NB4 (cell line): ENCODE results near the gene ENOX1.
"Not testable (repeated sequence)": the region's sequence is repeated elsewhere in the genome, so short reads cannot be mapped to it uniquely, and the experiment has no call there.

Experiments
- DNase-seq: peaks from one replicate; pipeline ENCODE4 v3.0.0; 2010; ENCODE audit warnings: low read depth
- H3K4me3 ChIP-seq: one replicate; pipeline ENCODE4 v1.5.1; 2011; ENCODE audit warnings: mild to moderate bottlenecking, low read depth, low read length, moderate library complexity
- CTCF ChIP-seq: IDR thresholded peaks from one replicate; pipeline ENCODE4 v1.5.1; 2012; ENCODE audit warnings: low read depth, low read length
- MAX ChIP-seq: IDR thresholded peaks from 2 replicates; pipeline ENCODE4 v1.6.1; 2011; ENCODE audit warnings: low read depth, low read length
- MYC ChIP-seq: IDR thresholded peaks from 2 replicates; pipeline ENCODE4 v1.6.1; 2011; ENCODE audit warnings: low read depth, low read length
- POLR2A ChIP-seq: IDR thresholded peaks from 2 replicates; pipeline ENCODE4 v1.6.1; 2011; ENCODE audit warnings: mild to moderate bottlenecking; ENCODE audit not compliant: insufficient read length; ENCODE audit errors: extremely low read depth

ENOX1 gene

DNA sequence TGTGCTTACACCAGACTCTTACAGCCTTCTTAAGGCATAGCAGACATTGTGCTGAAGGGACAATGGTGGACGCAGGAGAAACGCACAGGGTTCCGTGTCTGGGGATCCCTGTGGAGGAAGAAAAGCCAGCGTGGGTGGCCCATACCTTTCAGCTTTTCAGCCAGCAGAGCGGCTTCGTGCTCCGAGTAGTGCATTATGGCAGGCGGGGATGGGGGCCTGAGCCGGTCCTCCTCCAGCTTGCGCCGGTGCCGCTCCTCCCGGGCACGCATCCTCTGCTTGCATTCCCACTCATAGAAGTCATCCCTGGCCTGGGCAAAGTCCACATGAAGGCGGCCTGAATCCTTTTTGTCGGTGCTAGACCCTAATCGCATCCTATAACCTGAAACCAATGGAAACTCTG lies 431.0 kb downstream of the ENOX1 start:
- no peak overlapping the region for H3K4me3 ChIP-seq
- TF ChIP-seq CTCF (no peak), MAX (no peak), POLR2A (no peak)
- no peak for DNase-seq

GRCh38 chr13:43354153-43354945 lies 432.4 kb downstream of the ENOX1 start:
- no peak for DNase-seq
- TF ChIP-seq MAX (no peak), CTCF (no peak), POLR2A (no peak), MYC (no peak)

DNA sequence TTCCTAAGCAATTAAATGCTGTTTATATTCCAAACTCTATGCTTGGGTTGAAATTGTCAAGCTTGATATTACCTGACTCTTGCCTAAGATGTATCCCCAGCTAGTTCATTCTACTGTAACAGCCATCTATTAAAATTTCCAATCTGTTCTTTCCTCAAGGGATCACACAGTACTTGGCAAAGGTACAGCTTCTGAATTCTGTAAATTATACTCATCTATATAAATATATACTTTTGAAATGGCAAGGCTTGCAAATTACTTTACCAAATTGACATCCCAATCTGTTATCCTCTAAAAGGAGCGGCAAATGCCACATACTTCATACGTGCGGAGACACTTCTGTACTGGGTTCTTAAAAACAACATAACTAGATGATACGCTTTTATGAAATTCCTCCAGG lies 433.1 kb downstream of the ENOX1 start:
- no peak for DNase-seq
- no peak for TF ChIP-seq POLR2A
- no peak for TF ChIP-seq MAX
- TF ChIP-seq MYC = no peak
- TF ChIP-seq CTCF = no peak

More at GRCh38 chr13:43354153-43354945, 432.4 kb downstream of the ENOX1 start:
- no peak overlapping the region for H3K4me3 ChIP-seq

GRCh38 chr13:43351612-43352011 lies 435.2 kb downstream of the ENOX1 start:
- H3K4me3 ChIP-seq, DNase-seq: not testable (repeated sequence)

More for the DNA sequence above, 433.1 kb downstream of the ENOX1 start:
- no peak overlapping the region for H3K4me3 ChIP-seq

GRCh38 chr13:43348397-43348796 lies 438.4 kb downstream of the ENOX1 start:
- H3K4me3 ChIP-seq = no peak overlapping the region
- no peak for TF ChIP-seq CTCF
- TF ChIP-seq POLR2A = no peak
- no peak for TF ChIP-seq MAX
- TF ChIP-seq MYC = no peak
- no peak for DNase-seq

- H3K4me3 ChIP-seq = no peak overlapping the region
- TF ChIP-seq POLR2A (no peak), CTCF (no peak)
- no peak for DNase-seq
Measured at GRCh38 chr13:43347877-43348276, 438.9 kb downstream of the ENOX1 start.
